GM12891 (cell line): ENCODE data around the gene U2SURP.

ENCODE experiments used
- POLR2A ChIP-seq: IDR thresholded peaks from 2 replicates; pipeline ENCODE4 v1.6.1; 2011; ENCODE audit warnings: low read depth, low read length, control low read depth
- POLR2AphosphoS5 ChIP-seq: IDR thresholded peaks from 2 replicates; pipeline ENCODE4 v1.6.1; 2011; ENCODE audit warnings: low read depth, low read length, control low read depth
- SPI1 ChIP-seq: IDR thresholded peaks from 2 replicates; pipeline ENCODE4 v1.6.1; 2011; ENCODE audit warnings: low read depth, low read length, control low read depth
- TAF1 ChIP-seq: IDR thresholded peaks from 2 replicates; pipeline ENCODE4 v1.6.1; 2011; ENCODE audit warnings: low read depth, low read length, control low read depth

GRCh38 chr3:142962520-142963233, 38.7 kb upstream of the U2SURP start:
- TF ChIP-seq POLR2AphosphoS5 (no peak), POLR2A (no peak), SPI1 (no peak), TAF1 (no peak)
